ENCODE results near the gene CAMK4. TPM values are rescaled to one million over a fixed set of nuclear protein-coding genes. Genes with fewer than 3 reads are reported as not detected.

CAMK4 gene
- total and polyA plus RNA-seq, 2 of the 8 experiments (the other 6 are each of a cell fraction or from before 2014, with no cell fraction given), result 1.8 to 8.3 TPM

GRCh38 chr5:111294551-111294950, 70.4 kb downstream of the CAMK4 start (continued):
- TF ChIP-seq CTBP2 (IDR thresholded peaks at IDR 0.05; ENCODE audit: borderline replicate concordance, insufficient read depth, insufficient read length, low read length) (no peak), SIRT6 (IDR thresholded peaks at IDR 0.05; ENCODE audit: low read length) (no peak)

All from H1 (cell line).